WTC11 (cell line): ENCODE measurements around the gene ECD. TPM values are rescaled to one million over a fixed set of nuclear protein-coding genes. Genes with fewer than 3 reads are reported as not detected.

Source experiments
- ATAC-seq: fragments of 200-7000 bp; cut with Tn5 transposase; 2 replicates; pipeline ENCODE4 v1.10.0; 2021; ENCODE audit warnings: mild to moderate bottlenecking, moderate library complexity
- CTCF ChIA-PET: fragments of 300-600 bp; sonication (Branson Sonifier 250); formaldehyde crosslinking; loops from one replicate; lab custom pipeline; 2021; ENCODE audit warnings: antibody characterized with exemption; lab: Charles Lee
- POLR2A ChIA-PET: fragments of 350-600 bp; sonication (Branson Sonifier 250); formaldehyde crosslinking; loops from one replicate; lab custom pipeline; 2021; ENCODE audit warnings: antibody characterized with exemption; lab: Charles Lee
- DNase-seq: peaks from one replicate; pipeline ENCODE4 v3.0.0; 2021; ENCODE audit warnings: low spot score
- H3K27ac Mint-ChIP-seq: 2 replicates; pipeline ENCODE4 v1.8.0; 2021; ENCODE audit warnings: mixed read lengths
- H3K27me3 Mint-ChIP-seq: 2 replicates; pipeline ENCODE4 v1.8.0; 2021; ENCODE audit warnings: low read depth, mild to moderate bottlenecking, moderate library complexity, mixed read lengths
- H3K36me3 Mint-ChIP-seq: 2 replicates; pipeline ENCODE4 v1.8.0; 2021; ENCODE audit warnings: mixed read lengths
- H3K4me1 Mint-ChIP-seq: 2 replicates; pipeline ENCODE4 v1.8.0; 2022; ENCODE audit warnings: mixed read lengths
- H3K4me3 Mint-ChIP-seq: 2 replicates; pipeline ENCODE4 v1.8.0; 2021; ENCODE audit warnings: mild to moderate bottlenecking, moderate library complexity, mixed read lengths
- H3K9me3 Mint-ChIP-seq: 2 replicates; pipeline ENCODE4 v1.8.0; 2021; ENCODE audit warnings: mixed read lengths
- ATF1 ChIP-seq: sonication (generic); formaldehyde crosslinking; IDR thresholded peaks from 2 replicates; pipeline ENCODE4 v1.8.1; 2023; ENCODE audit warnings: mild to moderate bottlenecking, moderate library complexity, missing genetic modification reagents
- CREB1 ChIP-seq: sonication (generic); formaldehyde crosslinking; IDR thresholded peaks from 2 replicates; pipeline ENCODE4 v1.8.0; 2023; ENCODE audit warnings: mild to moderate bottlenecking, missing genetic modification reagents
- JAZF1 ChIP-seq: fragments of 250-450 bp; sonication (Bioruptor Pico); IDR thresholded peaks from 2 replicates; pipeline ENCODE4 v1.9.0; 2021; ENCODE audit warnings: moderate library complexity, mild to moderate bottlenecking, inconsistent platforms
- NR2C2 ChIP-seq: sonication (generic); formaldehyde crosslinking; IDR thresholded peaks from 2 replicates; pipeline ENCODE4 v1.8.0; 2022; ENCODE audit warnings: mild to moderate bottlenecking, missing genetic modification reagents
- NR3C1 ChIP-seq: sonication (generic); formaldehyde crosslinking; conservative IDR thresholded peaks from 2 replicates; pipeline ENCODE4 v1.8.1; 2023; ENCODE audit warnings: low read depth, mild to moderate bottlenecking, missing genetic modification reagents
- PRRX2 ChIP-seq: fragments of 250-450 bp; sonication (Bioruptor Pico); IDR thresholded peaks from 2 replicates; pipeline ENCODE4 v1.8.0; 2021; ENCODE audit warnings: mild to moderate bottlenecking
- RELA ChIP-seq: sonication (generic); formaldehyde crosslinking; IDR thresholded peaks from 2 replicates; pipeline ENCODE4 v1.8.1; 2022; ENCODE audit warnings: missing genetic modification reagents, mild to moderate bottlenecking, borderline replicate concordance
- ZNF396 ChIP-seq: fragments of 250-450 bp; sonication (Bioruptor Pico); IDR thresholded peaks from 2 replicates; pipeline ENCODE4 v1.8.0; 2021; ENCODE audit warnings: mild to moderate bottlenecking, moderate library complexity, borderline replicate concordance
- ZNF671 ChIP-seq: fragments of 250-450 bp; sonication (Bioruptor Pico); IDR thresholded peaks from 2 replicates; pipeline ENCODE4 v1.8.0; 2021; ENCODE audit warnings: mild to moderate bottlenecking
- total RNA-seq: library from RNA; stranded (reverse); gene quantifications from 3 replicates; pipeline ENCODE4 v1.2.3, GENCODE V29; 2021
- TF ChIP-seq, protein P1 (sequence below): fragments of 200-600 bp; IDR thresholded peaks from 2 replicates; pipeline ENCODE4 v1.8.0; 2022; ENCODE audit warnings: antibody characterized with exemption
- TF ChIP-seq, protein P2 (sequence below): sonication (generic); formaldehyde crosslinking; IDR thresholded peaks from 2 replicates; pipeline ENCODE4 v1.8.1; 2023; ENCODE audit warnings: mild to moderate bottlenecking, missing genetic modification reagents, moderate library complexity
- TF ChIP-seq, protein P3 (sequence below): sonication (generic); formaldehyde crosslinking; IDR thresholded peaks from 2 replicates; pipeline ENCODE4 v1.8.1; 2023; ENCODE audit warnings: mild to moderate bottlenecking, missing genetic modification reagents
- TF ChIP-seq, protein P4 (sequence below): sonication (generic); formaldehyde crosslinking; conservative IDR thresholded peaks from 2 replicates; pipeline ENCODE4 v1.8.1; 2022; ENCODE audit warnings: mild to moderate bottlenecking, missing genetic modification reagents
- TF ChIP-seq, protein P5 (sequence below): sonication (generic); formaldehyde crosslinking; IDR thresholded peaks from 2 replicates; pipeline ENCODE4 v1.8.1; 2023; ENCODE audit warnings: mild to moderate bottlenecking, missing genetic modification reagents, borderline replicate concordance
- TF ChIP-seq, protein P6 (sequence below): fragments of 250-450 bp; sonication (Bioruptor Pico); conservative IDR thresholded peaks from 2 replicates; pipeline ENCODE4 v1.9.0; 2021; ENCODE audit warnings: mild to moderate bottlenecking
- TF ChIP-seq, protein P7 (sequence below): fragments of 250-450 bp; sonication (Bioruptor Pico); IDR thresholded peaks from 2 replicates; pipeline ENCODE4 v2.1.2; 2022; ENCODE audit warnings: mild to moderate bottlenecking, moderate library complexity
- TF ChIP-seq, protein P8 (sequence below): fragments of 250-450 bp; sonication (Bioruptor Pico); IDR thresholded peaks from 2 replicates; pipeline ENCODE4 v1.9.0; 2021; ENCODE audit warnings: mild to moderate bottlenecking

Gene ECD
- total RNA-seq, 1 experiment from 2014 or later, result 38.2 TPM

DNA sequence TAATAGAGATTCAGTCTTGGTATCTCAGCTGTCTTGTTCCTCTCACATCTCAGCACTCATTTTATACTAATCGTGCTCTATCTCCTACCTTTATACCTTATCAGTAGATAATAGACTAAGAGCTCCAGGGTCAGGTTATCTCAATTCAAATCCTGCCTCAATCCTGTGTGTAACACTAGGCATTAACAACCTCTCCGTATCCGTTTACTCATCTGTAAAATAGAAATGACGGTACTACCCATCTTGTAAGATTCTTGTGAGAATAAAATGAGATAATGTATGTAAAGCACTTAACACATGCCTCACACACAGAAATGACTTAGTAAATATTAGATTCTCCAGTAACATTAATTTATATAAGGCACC lies 70.5 kb downstream of the ECD start:
- CTCF ChIA-PET, result interaction anchor here (0.5 to 2.6 kb wide), 11 partner anchors 13 to 340 kb away, joined by 3 to 19 read pairs (median 3); partner anchors contain the start of genes MRPS16 and NUDT13
- no peaks in the 10 kb centered on the region for H3K9me3 Mint-ChIP-seq
- H3K4me3 Mint-ChIP-seq, result peak overlapping the region; percentile 88
- no peak for ATAC-seq
- DNase-seq, result no peak
- TF ChIP-seq, protein P1, sequence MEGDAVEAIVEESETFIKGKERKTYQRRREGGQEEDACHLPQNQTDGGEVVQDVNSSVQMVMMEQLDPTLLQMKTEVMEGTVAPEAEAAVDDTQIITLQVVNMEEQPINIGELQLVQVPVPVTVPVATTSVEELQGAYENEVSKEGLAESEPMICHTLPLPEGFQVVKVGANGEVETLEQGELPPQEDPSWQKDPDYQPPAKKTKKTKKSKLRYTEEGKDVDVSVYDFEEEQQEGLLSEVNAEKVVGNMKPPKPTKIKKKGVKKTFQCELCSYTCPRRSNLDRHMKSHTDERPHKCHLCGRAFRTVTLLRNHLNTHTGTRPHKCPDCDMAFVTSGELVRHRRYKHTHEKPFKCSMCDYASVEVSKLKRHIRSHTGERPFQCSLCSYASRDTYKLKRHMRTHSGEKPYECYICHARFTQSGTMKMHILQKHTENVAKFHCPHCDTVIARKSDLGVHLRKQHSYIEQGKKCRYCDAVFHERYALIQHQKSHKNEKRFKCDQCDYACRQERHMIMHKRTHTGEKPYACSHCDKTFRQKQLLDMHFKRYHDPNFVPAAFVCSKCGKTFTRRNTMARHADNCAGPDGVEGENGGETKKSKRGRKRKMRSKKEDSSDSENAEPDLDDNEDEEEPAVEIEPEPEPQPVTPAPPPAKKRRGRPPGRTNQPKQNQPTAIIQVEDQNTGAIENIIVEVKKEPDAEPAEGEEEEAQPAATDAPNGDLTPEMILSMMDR, result no peak
- TF ChIP-seq, protein P2, sequence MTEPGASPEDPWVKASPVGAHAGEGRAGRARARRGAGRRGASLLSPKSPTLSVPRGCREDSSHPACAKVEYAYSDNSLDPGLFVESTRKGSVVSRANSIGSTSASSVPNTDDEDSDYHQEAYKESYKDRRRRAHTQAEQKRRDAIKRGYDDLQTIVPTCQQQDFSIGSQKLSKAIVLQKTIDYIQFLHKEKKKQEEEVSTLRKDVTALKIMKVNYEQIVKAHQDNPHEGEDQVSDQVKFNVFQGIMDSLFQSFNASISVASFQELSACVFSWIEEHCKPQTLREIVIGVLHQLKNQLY (CRISPR knock-in tag), result no peak
- TF ChIP-seq ZNF671 (CRISPR knock-in tag) (no peak), NR3C1 (CRISPR knock-in tag) (no peak), ZNF396 (CRISPR knock-in tag) (no peak), JAZF1 (CRISPR knock-in tag) (no peak), NR2C2 (CRISPR knock-in tag) (no peak), ATF1 (CRISPR knock-in tag) (no peak), CREB1 (CRISPR knock-in tag) (no peak), PRRX2 (CRISPR knock-in tag) (no peak), RELA (CRISPR knock-in tag) (no peak)
- TF ChIP-seq, protein P3, sequence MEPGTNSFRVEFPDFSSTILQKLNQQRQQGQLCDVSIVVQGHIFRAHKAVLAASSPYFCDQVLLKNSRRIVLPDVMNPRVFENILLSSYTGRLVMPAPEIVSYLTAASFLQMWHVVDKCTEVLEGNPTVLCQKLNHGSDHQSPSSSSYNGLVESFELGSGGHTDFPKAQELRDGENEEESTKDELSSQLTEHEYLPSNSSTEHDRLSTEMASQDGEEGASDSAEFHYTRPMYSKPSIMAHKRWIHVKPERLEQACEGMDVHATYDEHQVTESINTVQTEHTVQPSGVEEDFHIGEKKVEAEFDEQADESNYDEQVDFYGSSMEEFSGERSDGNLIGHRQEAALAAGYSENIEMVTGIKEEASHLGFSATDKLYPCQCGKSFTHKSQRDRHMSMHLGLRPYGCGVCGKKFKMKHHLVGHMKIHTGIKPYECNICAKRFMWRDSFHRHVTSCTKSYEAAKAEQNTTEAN, result no peak
- TF ChIP-seq, protein P4, sequence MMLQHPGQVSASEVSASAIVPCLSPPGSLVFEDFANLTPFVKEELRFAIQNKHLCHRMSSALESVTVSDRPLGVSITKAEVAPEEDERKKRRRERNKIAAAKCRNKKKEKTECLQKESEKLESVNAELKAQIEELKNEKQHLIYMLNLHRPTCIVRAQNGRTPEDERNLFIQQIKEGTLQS (CRISPR knock-in tag), result no peak
- TF ChIP-seq, protein P5, sequence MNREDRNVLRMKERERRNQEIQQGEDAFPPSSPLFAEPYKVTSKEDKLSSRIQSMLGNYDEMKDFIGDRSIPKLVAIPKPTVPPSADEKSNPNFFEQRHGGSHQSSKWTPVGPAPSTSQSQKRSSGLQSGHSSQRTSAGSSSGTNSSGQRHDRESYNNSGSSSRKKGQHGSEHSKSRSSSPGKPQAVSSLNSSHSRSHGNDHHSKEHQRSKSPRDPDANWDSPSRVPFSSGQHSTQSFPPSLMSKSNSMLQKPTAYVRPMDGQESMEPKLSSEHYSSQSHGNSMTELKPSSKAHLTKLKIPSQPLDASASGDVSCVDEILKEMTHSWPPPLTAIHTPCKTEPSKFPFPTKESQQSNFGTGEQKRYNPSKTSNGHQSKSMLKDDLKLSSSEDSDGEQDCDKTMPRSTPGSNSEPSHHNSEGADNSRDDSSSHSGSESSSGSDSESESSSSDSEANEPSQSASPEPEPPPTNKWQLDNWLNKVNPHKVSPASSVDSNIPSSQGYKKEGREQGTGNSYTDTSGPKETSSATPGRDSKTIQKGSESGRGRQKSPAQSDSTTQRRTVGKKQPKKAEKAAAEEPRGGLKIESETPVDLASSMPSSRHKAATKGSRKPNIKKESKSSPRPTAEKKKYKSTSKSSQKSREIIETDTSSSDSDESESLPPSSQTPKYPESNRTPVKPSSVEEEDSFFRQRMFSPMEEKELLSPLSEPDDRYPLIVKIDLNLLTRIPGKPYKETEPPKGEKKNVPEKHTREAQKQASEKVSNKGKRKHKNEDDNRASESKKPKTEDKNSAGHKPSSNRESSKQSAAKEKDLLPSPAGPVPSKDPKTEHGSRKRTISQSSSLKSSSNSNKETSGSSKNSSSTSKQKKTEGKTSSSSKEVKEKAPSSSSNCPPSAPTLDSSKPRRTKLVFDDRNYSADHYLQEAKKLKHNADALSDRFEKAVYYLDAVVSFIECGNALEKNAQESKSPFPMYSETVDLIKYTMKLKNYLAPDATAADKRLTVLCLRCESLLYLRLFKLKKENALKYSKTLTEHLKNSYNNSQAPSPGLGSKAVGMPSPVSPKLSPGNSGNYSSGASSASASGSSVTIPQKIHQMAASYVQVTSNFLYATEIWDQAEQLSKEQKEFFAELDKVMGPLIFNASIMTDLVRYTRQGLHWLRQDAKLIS (CRISPR knock-in tag), result no peak
- TF ChIP-seq, protein P6, sequence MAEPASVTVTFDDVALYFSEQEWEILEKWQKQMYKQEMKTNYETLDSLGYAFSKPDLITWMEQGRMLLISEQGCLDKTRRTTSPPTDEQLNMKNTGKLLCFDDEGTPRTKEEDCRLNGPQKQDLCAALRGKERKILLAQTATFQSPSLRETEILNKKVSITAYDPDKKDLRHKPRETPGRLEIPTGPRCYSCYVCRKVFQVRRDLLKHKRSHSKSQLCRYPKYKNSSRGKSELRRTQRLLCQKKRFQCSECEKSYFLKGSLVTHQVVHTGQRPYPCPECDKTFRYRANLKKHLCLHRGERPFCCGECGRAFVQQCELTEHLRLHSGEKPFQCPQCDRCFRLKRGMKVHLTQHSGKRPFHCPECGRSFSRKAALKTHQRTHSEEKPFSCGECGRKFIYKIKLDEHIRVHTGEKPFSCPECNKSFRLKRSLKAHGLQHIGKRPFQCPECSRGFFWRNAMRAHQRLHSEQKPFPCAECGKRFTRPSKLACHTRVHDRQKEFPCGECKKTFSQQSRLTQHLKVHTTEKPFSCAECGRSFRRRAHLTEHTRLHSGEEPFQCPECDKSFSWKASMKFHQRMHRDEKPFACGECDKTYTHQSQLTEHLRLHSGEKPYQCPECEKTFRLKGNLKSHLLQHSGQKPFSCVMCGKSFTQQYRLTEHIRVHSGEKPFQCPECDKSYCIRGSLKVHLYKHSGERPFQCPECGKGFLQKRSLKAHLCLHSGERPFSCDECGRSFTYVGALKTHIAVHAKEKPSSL (CRISPR knock-in tag), result no peak
- TF ChIP-seq, protein P7, sequence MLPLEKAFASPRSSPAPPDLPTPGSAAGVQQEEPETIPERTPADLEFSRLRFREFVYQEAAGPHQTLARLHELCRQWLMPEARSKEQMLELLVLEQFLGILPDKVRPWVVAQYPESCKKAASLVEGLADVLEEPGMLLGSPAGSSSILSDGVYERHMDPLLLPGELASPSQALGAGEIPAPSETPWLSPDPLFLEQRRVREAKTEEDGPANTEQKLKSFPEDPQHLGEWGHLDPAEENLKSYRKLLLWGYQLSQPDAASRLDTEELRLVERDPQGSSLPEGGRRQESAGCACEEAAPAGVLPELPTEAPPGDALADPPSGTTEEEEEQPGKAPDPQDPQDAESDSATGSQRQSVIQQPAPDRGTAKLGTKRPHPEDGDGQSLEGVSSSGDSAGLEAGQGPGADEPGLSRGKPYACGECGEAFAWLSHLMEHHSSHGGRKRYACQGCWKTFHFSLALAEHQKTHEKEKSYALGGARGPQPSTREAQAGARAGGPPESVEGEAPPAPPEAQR (CRISPR knock-in tag), result no peak
- TF ChIP-seq, protein P8, sequence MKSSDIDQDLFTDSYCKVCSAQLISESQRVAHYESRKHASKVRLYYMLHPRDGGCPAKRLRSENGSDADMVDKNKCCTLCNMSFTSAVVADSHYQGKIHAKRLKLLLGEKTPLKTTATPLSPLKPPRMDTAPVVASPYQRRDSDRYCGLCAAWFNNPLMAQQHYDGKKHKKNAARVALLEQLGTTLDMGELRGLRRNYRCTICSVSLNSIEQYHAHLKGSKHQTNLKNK (CRISPR knock-in tag), result no peak
- POLR2A ChIA-PET, result no interaction called here
- H3K27me3 Mint-ChIP-seq, result no peaks in the 10 kb centered on the region
- peaks cover 18% of the 10 kb centered on the region for H3K4me1 Mint-ChIP-seq
- no peaks in the 10 kb centered on the region for H3K36me3 Mint-ChIP-seq
- H3K27ac Mint-ChIP-seq, result peak overlapping the region; percentile 27
